Measurements from ENCODE around the gene DIDO1.

The DIDO1 gene

DNA sequence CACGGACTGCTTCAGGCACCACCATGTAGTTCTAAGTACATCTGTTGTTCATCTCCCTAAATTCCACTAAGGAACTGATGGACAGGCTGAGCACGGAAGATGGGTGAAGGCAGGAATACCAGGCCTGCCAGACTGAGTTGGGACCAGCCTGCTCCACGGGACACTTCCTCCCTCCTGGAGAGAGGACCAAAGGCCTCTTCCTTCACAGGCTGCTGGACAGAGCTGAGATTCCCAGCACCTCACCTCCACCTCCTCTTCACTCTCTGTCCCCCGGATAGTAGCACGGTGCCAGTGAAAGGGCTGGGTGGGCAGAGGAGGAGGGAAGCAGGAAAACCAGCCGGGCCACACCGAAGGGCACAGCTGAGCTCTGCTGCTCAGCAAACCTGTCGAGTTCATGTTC, 41.7 kb downstream of the DIDO1 start:
- Histone ChIP-seq H3K9ac (ENCODE audit: low read length) (no peak overlapping the region), H2AFZ (ENCODE audit: low read depth, low read length, severe bottlenecking) (no peak overlapping the region), H3K9me3 (ENCODE audit: insufficient read depth, low read length) (no peaks in the 10 kb centered on the region), H3K79me2 (ENCODE audit: insufficient read depth, low read length) (no peaks in the 10 kb centered on the region), H3K4me2 (ENCODE audit: low read depth, low read length, poor library complexity, severe bottlenecking) (no peak overlapping the region), H4K20me1 (ENCODE audit: low read depth, low read length) (no peaks in the 10 kb centered on the region), H3K4me3 (ENCODE audit: insufficient read depth, low read length, poor library complexity, severe bottlenecking) (no peak overlapping the region), H3F3A (ENCODE audit: insufficient read depth) (no peaks in the 10 kb centered on the region), H3K36me3 (ENCODE audit: low read length) (peaks cover 1% of the 10 kb centered on the region; the same call in 1 of the 2 replicates), H3K9me2 (replicated peaks; ENCODE audit: insufficient read depth, low read length) (no peaks in the 10 kb centered on the region), H3K27me3 (ENCODE audit: low read length) (no peaks in the 10 kb centered on the region), H3K27ac (ENCODE audit: low read depth, low read length) (no peak overlapping the region)
- no peak for TF ChIP-seq EZH2phosphoT487 (conservative IDR thresholded peaks at IDR 0.05; ENCODE audit: low read length)
- TF ChIP-seq, protein P1, sequence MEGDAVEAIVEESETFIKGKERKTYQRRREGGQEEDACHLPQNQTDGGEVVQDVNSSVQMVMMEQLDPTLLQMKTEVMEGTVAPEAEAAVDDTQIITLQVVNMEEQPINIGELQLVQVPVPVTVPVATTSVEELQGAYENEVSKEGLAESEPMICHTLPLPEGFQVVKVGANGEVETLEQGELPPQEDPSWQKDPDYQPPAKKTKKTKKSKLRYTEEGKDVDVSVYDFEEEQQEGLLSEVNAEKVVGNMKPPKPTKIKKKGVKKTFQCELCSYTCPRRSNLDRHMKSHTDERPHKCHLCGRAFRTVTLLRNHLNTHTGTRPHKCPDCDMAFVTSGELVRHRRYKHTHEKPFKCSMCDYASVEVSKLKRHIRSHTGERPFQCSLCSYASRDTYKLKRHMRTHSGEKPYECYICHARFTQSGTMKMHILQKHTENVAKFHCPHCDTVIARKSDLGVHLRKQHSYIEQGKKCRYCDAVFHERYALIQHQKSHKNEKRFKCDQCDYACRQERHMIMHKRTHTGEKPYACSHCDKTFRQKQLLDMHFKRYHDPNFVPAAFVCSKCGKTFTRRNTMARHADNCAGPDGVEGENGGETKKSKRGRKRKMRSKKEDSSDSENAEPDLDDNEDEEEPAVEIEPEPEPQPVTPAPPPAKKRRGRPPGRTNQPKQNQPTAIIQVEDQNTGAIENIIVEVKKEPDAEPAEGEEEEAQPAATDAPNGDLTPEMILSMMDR (IDR thresholded peaks at IDR 0.05; ENCODE audit: insufficient read depth, low read length, poor library complexity, severe bottlenecking) = no peak

DNA sequence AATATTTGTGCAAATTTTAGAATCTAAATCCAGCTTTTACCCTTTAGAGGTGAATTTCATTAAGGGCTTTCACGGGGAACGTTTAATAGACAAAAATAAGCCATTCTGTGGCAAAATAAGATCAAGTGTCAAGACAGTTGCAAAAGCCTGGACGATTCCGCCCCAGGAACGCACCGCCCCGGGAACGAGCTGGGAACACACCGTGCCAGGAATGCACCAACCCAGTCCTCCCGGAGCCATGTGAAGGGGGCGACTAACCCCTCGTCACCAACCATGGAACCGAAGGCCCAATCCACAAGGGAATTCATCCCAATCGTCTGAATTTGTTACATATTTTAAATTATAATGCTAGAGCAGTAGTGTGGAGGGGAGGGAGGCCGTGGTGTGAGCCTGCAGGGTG, 43.9 kb downstream of the DIDO1 start:
- Histone ChIP-seq H3K4me3 (ENCODE audit: insufficient read depth, low read length, poor library complexity, severe bottlenecking) (no peak overlapping the region), H3K27ac (ENCODE audit: low read depth, low read length) (no peak overlapping the region), H3K9me3 (ENCODE audit: insufficient read depth, low read length) (no peaks in the 10 kb centered on the region), H3K9me2 (replicated peaks; ENCODE audit: insufficient read depth, low read length) (no peaks in the 10 kb centered on the region), H3F3A (ENCODE audit: insufficient read depth) (peaks cover 14% of the 10 kb centered on the region), H3K4me2 (ENCODE audit: low read depth, low read length, poor library complexity, severe bottlenecking) (no peak overlapping the region), H3K36me3 (ENCODE audit: low read length) (no peaks in the 10 kb centered on the region), H2AFZ (ENCODE audit: low read depth, low read length, severe bottlenecking) (no peak overlapping the region), H3K79me2 (ENCODE audit: insufficient read depth, low read length) (no peaks in the 10 kb centered on the region), H4K20me1 (ENCODE audit: low read depth, low read length) (no peaks in the 10 kb centered on the region), H3K27me3 (ENCODE audit: low read length) (no peaks in the 10 kb centered on the region), H3K9ac (ENCODE audit: low read length) (no peak overlapping the region)
- TF ChIP-seq EZH2phosphoT487 (conservative IDR thresholded peaks at IDR 0.05; ENCODE audit: low read length) = no peak
- TF ChIP-seq, protein P1 (IDR thresholded peaks at IDR 0.05; ENCODE audit: insufficient read depth, low read length, poor library complexity, severe bottlenecking) = no peak

DNA sequence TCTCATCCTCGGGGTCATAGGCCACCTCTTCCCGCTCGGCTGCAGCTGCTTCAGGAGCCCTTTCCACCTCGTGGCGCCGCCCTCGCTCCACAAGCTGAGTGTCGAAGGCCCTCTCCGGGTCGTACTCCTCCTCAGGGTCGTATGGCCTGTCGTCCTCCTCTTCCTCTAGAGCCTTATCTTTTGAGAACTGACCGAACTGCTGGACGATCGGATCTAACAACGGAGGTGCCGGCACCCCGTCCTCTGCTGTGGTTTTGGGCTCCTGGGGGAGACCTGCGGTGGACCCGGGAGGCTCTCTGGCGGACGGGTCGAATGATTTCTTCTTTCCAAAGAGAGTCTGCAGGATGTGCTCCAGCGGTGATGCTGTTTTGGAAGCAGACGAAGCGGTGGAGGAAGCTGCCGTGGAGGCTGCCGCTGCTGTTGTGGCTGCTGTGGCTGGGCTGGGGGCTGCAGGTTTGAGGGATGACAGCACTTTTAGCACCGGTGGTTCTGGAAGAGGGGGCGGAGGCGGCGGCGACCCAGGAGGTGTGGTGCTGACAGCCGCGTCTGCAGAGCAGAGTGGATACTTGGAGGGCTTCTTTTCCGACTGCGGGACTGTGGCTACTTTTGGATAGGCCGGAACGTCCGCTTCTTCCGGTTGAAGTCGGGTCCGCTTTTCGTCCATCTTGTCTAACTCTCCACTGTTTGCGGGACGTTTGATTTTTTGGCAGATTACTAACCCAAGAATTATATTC, 44.5 kb downstream of the DIDO1 start:
- H3K9me3 ChIP-seq (ENCODE audit: insufficient read depth, low read length) = no peaks in the 10 kb centered on the region
- H3K4me2 ChIP-seq (ENCODE audit: low read depth, low read length, poor library complexity, severe bottlenecking) = no peak overlapping the region
- H3K4me3 ChIP-seq (ENCODE audit: insufficient read depth, low read length, poor library complexity, severe bottlenecking) = no peak overlapping the region

More for the DNA sequence above, 44.5 kb downstream of the DIDO1 start:
- H4K20me1 ChIP-seq (ENCODE audit: low read depth, low read length) = no peaks in the 10 kb centered on the region
- TF ChIP-seq EZH2phosphoT487 (conservative IDR thresholded peaks at IDR 0.05; ENCODE audit: low read length) = no peak
- TF ChIP-seq, protein P1 (IDR thresholded peaks at IDR 0.05; ENCODE audit: insufficient read depth, low read length, poor library complexity, severe bottlenecking) = no peak
- no peaks in the 10 kb centered on the region for H3K79me2 ChIP-seq (ENCODE audit: insufficient read depth, low read length)
- no peaks in the 10 kb centered on the region for H3K27me3 ChIP-seq (ENCODE audit: low read length)
- no peak overlapping the region for H3K27ac ChIP-seq (ENCODE audit: low read depth, low read length)
- H3F3A ChIP-seq (ENCODE audit: insufficient read depth) = peaks cover 14% of the 10 kb centered on the region
- H3K36me3 ChIP-seq (ENCODE audit: low read length) = no peaks in the 10 kb centered on the region
- no peak overlapping the region for H2AFZ ChIP-seq (ENCODE audit: low read depth, low read length, severe bottlenecking)
- no peak overlapping the region for H3K9ac ChIP-seq (ENCODE audit: low read length)
- no peaks in the 10 kb centered on the region for H3K9me2 ChIP-seq (replicated peaks; ENCODE audit: insufficient read depth, low read length)

Data from SU-DHL-6 (cell line).